H7 (cell line): Measurements from ENCODE around the gene TLK2. TPM values are rescaled to one million over a fixed set of nuclear protein-coding genes. Genes with fewer than 3 reads are reported as not detected.

Experiments used
- total RNA-seq: library from RNA; depleted of rRNA; stranded (reverse); fragments of >200 nt; shearing (Covaris generic); gene quantifications from 2 replicates; pipeline ENCODE4 v1.2.3, GENCODE V29; 2014; rRNA removed

Gene TLK2
- total RNA-seq, 1 experiment from 2014 or later = 57.6 TPM

Other genes starting within 250 kb of the TLK2 start
- gene EFCAB3, start 98.3 kb upstream of the TLK2 start, total RNA-seq = not detected in 2 replicates
- 28.8 and 34.4 TPM in 2 replicates for gene METTL2A, start 54.9 kb upstream of the TLK2 start, total RNA-seq
- 57.8 and 80.5 TPM in 2 replicates for gene MRC2, start 148.8 kb downstream of the TLK2 start, total RNA-seq